HG03378 (cell line): ENCODE measurements around the gene PIP4K2C.
A peak's percentile ranks its signal among the peaks of the same experiment; 100 is the strongest.
"Not testable (repeated sequence)": the region's sequence is repeated elsewhere in the genome, so short reads cannot be mapped to it uniquely, and the experiment has no call there.

Experiments used
- ATAC-seq: cut with Tn5 transposase; IDR thresholded peaks from one replicate; pipeline ENCODE4 v1.9.1; 2021; ENCODE audit warnings: mild to moderate bottlenecking, moderate library complexity; ENCODE audit not compliant: unreplicated experiment

Gene PIP4K2C

GRCh38 chr12:57609101-57609780 is 18.2 kb downstream of the PIP4K2C start:
- ATAC-seq, result no peak

GRCh38 chr12:57609781-57610553 is 19.0 kb downstream of the PIP4K2C start:
- no peak for ATAC-seq

- no peak for ATAC-seq
These were observed 19.6 kb downstream of the PIP4K2C start for GRCh38 chr12:57610554-57611107.

- ATAC-seq, result no peak
These were observed 20.3 kb downstream of the PIP4K2C start, which contains the start of gene ARHGEF25 for GRCh38 chr12:57611108-57611826. TSS of gene ARHGEF25 (plus strand) at chr12:57611435. CDS start at chr12:57611895, 460 bp downstream.

- no peak for ATAC-seq
These were observed 21.1 kb downstream of the PIP4K2C start for GRCh38 chr12:57611827-57612710.

- no peak for ATAC-seq
These were observed 21.9 kb downstream of the PIP4K2C start for GRCh38 chr12:57612711-57613426.

- ATAC-seq, result no peak
These were observed 22.6 kb downstream of the PIP4K2C start for GRCh38 chr12:57613427-57614109.

GRCh38 chr12:57614178-57614947 is 23.4 kb downstream of the PIP4K2C start:
- peak; percentile 60 for ATAC-seq

- no peak for ATAC-seq
These were observed 24.0 kb downstream of the PIP4K2C start for GRCh38 chr12:57614948-57615500.

GRCh38 chr12:57615637-57616036 is 24.6 kb downstream of the PIP4K2C start:
- no peak for ATAC-seq

- no peak for ATAC-seq
These were observed 25.6 kb downstream of the PIP4K2C start for GRCh38 chr12:57616383-57617101.

- ATAC-seq, result no peak
These were observed 26.9 kb downstream of the PIP4K2C start for GRCh38 chr12:57617942-57618341.

- ATAC-seq, result not testable (repeated sequence)
These were observed 27.4 kb downstream of the PIP4K2C start for GRCh38 chr12:57618431-57618830.

- ATAC-seq, result no peak
These were observed 28.0 kb downstream of the PIP4K2C start for GRCh38 chr12:57618966-57619433.

- ATAC-seq, result no peak
These were observed 28.6 kb downstream of the PIP4K2C start for GRCh38 chr12:57619434-57620244.

GRCh38 chr12:57620245-57620935 is 29.4 kb downstream of the PIP4K2C start:
- ATAC-seq, result no peak
